ENCODE results near the gene PLAGL2.

The PLAGL2 gene

DNA sequence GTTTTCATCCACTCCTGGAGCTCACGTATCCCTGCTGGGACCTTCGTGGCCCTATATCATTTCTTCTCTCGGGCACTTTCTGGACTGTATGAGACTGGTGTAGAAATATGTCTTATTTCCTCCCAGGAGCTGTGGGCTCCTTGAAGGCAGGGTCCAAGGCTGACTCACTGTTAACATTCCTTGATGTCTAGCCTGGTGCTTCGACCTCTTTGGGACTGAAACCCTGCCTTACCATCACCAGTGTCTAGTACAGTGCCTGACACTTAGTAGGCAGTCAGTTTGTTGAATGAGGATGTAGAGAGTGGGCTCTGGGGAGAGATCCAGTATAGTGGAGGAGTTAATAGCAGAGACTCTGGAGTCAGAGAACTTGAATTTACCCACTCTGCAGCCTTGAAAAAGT is 23.7 kb upstream of the PLAGL2 start:
- DNase-seq (ENCODE audit: low spot score) = no peak

DNA sequence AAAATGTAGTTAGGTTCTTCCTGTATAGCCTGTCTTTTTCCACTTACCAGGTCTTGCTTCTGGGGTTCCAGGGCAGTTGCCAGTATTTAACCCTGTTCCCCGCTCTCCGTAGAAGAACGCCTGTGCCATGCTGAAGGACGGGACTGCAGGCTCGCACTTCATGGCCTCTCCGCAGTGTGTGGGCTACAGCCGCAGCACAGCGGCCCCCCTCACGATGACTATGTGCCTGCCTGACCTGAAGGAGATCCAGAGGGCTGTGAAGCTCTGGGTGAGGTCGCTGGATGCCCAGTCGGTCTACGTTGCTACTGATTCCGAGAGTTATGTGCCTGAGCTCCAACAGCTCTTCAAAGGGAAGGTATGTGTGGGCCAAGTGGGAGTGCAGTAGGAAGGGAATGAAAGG is 23.2 kb upstream of the PLAGL2 start:
- no peak for DNase-seq (ENCODE audit: low spot score)

DNA sequence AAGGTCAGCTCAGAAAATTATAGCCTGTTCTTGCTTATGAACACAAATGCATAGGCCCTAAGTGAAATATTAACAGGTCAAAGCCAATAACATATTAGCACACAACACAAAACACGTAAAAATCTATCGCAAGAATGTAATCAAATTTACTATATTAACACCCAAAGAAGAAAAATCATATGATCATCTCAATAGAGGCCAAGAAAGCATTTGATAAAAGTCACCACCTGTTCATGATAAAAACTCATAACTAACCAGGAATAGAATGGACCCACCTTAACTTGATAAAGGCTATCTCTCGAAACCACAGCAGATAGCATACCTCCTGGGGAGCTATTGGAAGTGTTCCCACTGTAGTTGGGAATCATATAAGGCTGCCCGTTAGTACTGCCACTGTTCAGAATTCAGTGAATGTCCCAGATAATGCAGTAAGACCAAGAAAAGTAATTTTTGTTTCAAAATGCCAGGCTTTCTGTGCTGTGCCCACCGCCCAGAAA is 21.8 kb upstream of the PLAGL2 start:
- no peak for DNase-seq (ENCODE audit: low spot score)

DNA sequence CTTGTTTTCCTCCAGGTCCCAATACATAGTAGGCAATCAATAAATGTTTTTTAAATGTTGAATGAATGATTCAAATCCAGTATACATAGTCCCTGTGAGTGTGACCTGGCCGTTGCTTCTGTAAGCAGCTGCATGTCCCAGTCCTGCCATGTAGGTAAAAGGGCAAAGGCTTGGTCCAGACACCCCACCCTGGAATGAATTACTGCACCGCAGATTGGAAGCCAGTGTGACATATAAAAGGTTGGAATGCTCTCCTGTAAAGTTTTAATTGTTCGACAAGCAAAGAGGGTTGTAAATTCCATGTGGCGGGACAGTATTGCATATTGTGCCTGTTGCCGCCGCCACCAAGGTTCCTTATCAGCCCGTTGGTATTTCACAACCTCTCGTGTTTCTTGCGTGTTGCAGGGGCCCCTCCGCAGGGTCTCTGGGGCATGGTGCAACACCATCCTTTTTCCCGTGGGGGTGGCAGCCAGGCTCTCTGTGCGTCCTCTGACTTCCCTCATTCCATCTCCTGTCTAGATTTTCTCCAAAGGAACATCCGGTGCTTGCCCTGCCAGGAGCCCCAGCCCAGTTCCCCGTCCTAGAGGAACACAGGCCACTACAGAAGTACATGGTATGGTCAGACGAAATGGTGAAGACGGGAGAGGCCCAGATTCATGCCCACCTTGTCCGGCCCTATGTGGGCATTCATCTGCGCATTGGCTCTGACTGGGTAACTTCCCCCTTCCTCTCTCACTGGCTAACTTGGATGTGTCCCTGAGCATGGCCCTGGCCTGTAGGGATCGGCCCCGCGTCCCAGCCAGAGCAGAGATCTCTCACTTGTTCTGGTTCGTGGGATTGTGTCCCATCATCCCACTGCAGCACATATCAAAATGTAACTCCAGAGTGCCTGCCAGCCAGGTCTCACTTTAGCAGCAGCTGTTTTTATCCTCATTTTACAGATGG is 20.5 kb upstream of the PLAGL2 start:
- DNase-seq (ENCODE audit: low spot score) = no peak

DNA sequence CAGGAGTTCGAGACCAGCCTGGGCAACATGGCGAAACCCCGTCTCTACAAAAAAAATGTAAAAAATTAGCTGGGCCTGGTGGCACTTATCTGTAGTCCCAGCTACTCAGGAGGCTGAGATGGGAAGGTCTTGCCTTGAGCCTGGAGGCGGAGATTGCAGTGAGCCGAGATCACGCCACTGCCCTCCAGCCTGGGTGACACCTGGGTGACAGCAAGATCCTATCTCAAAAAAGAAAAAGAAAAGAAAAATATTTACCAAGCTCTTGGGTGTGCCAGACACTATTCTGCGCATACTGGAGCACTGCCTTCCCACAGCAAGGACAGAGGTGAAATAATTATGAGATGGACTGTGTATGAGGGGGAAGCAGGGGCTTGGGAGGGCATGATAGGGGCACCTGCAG is 19.8 kb upstream of the PLAGL2 start:
- no peak for DNase-seq (ENCODE audit: low spot score)

DNA sequence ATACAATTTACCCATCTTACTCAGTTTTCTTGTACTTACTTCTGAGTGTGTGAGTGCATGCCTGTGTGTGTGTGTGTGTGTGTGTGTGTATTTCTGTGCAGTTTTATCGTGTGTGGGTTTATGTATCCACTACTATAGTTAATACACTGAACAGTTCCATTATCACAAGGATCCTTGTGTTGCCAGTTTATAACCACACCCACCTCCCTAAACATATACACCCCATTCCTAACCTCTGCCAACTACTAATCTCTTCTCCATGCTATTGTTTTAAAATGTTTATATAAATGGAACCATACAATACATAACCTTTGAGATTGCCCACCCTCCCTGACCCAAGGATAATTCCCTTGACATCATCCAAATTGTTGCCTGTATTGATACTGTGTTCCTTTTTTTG is 18.8 kb upstream of the PLAGL2 start:
- no peak for DNase-seq (ENCODE audit: low spot score)

DNA sequence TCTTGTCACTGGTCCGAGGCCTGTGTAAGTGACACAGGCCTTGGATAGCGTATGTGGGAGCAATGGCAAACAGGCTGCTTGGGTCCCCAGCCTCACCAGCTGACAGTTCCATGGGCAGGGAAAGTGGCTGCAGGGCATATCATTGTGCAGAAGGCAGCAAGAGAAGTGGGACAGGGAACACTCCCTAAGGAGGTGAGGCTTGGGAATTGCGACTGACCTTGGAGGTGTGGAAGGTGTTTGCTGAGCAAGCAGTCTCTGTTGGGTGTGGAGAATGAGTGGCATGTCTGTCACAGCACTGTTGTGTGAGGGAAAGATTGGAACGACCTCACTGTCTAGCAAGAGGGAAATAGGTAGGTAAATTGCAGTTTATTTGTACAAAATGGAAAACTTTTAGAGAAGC is 16.9 kb upstream of the PLAGL2 start:
- DNase-seq (ENCODE audit: low spot score) = no peak

DNA sequence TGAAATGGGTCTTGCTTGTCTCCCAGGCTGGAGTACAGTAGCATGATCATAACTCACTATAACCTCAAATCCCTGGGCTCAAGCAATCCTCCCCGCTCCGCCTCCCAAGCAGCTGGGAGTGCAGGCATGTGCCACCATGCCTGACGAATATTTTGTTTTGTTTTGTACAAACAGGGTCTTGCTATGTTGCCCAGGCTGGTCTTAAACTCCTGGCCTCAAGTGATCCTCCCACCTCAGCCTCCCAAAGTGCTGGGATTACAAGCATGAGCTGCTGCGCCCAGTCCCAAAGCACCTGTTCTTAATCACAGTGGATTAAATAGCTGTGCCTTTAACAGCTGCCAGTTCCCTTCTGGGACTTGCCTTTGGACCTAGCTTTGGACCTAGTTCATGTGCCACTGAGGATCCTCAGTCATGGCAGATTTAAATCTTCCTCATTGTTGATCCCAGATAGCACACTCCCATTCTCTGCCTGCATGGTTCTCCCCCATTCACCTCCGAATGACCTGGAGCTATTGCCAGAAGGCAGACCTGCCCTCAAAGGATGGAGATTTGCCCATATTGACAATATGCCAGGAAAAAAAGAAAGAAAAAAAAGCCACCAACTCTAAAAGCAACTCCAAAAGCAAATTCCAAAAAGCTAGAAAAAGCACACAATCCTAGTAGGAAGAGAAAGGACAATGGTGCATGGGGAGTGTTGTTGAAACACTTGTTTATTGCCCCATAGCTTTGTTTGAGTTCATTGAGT is 10.8 kb upstream of the PLAGL2 start:
- DNase-seq (ENCODE audit: low spot score) = no peak

DNA sequence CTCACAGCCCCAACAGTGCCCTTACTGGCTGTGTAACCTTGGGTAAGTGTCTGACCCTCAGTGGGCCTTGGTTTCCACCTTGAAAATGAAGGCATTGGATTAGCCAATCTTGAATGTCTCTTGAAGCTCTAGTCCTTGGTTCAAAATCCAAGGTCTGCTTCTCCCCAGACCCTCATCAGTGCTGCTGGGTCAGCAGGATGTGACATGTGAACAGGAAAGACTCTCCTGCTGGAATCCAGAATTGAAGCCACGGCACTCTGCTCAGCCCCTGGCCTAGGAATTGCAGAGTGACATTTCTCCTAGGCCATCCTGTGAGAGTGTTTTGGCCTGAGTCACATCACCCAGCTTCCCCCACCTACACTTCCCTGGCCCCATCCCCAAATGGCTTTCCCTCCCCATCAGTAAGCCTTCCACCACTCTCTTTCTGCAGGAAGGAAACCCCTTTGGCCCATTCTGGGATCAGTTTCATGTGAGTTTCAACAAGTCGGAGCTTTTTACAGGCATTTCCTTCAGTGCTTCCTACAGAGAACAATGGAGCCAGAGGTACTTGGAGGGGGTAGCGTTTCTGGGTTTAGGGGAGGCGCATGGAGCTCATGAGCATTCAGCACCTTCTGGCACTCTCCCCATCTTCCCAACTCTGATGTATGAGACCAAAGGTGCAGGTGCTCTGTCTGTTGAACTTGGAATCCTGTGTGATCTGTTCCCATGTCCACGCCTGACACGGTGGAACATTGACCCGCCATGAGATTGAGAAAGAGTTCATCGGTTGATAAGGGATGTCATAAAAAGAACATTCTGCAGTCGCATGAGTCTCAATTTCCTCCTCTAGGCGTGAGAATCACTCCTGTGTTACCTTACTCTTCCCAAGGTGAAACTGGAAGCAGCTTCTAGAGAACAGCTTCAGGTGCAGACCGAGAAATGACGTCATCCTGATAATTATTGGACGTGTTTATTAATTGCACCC is 8.9 kb upstream of the PLAGL2 start:
- no peak for DNase-seq (ENCODE audit: low spot score)

DNA sequence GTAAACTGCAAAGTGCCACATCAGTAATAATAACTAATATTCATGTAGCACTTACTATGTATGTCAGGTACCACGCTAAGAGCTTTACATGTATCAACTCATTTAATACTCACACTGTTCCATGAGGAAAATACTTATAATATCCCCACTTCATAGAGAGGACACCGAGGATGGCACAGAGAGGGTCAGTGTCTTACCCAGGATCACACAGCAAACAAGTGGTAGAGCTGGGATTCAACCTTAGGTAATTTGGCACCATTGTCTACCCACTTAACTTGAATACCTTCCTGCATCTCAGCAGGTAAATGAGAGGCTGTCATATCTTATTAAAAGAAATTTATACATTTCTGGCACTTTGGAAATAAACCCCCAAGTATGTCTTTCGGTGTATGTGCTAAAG is 8.2 kb upstream of the PLAGL2 start:
- no peak for DNase-seq (ENCODE audit: low spot score)

DNA sequence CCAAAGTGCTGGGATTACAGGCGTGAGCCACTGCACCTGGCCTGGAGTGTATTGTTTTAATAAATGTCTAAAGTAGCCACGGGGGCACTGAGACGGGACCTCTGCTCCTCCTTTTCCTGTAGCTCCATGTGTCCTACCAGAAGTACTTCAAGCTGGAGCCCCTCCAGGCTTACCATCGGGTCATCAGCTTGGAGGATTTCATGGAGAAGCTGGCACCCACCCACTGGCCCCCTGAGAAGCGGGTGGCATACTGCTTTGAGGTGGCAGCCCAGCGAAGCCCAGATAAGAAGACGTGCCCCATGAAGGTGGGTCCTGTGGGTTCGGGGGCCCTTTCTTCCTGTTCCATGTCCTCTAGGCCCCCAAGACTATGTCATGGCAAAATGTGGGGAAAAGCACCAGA is 7.6 kb upstream of the PLAGL2 start:
- DNase-seq (ENCODE audit: low spot score) = no peak

DNA sequence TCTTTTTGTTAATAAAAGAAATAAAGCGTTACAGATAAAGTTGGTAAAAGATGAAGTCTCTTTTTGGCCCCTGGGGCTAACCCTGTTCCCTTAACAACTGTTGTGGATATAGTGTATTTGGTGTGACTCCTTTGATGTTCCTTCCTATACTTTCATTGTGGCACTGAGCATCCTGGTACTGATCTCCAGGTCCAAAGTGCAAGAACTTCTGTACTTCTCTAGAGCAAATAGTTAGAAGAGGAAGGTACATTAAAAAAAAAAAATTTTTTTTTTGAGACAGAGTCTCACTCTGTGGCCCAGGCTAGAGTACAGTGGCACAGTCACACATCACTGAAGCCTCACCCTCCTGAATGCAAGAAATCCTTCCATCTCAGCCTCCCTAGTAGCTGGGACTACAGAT is 6.3 kb upstream of the PLAGL2 start:
- no peak for DNase-seq (ENCODE audit: low spot score)

DNA sequence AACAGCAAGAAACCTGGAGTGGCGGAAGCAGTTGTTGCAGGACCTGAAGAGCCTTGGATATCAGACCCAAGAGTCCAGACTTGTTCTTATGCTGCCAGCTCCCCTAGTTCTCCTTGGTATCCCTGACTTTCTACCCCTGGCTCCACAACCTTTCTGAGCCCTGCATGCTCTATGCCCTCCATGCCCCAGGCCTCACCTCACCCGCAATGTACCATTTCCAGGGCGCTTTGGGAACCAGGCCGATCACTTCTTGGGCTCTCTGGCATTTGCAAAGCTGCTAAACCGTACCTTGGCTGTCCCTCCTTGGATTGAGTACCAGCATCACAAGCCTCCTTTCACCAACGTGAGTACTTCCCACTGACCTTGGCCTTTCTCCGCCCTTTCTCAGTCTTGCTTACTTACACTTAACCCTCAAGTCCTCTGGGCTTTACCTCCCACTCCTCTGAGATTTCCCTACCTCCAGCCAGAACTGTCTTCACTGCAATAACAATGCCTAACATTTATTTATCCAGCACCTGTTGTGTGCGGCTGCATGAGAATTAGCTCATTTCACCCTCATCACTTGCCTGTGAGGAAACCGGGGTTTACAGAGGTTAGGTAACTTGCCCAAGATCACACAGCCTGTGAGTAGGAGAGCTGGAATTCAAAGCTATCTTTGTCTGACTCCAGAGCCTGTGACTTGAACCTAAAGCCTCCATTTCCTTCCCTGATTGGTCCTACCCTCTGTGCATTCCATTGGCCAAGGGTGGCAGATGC is 2.5 kb upstream of the PLAGL2 start:
- DNase-seq (ENCODE audit: low spot score) = no peak

DNA sequence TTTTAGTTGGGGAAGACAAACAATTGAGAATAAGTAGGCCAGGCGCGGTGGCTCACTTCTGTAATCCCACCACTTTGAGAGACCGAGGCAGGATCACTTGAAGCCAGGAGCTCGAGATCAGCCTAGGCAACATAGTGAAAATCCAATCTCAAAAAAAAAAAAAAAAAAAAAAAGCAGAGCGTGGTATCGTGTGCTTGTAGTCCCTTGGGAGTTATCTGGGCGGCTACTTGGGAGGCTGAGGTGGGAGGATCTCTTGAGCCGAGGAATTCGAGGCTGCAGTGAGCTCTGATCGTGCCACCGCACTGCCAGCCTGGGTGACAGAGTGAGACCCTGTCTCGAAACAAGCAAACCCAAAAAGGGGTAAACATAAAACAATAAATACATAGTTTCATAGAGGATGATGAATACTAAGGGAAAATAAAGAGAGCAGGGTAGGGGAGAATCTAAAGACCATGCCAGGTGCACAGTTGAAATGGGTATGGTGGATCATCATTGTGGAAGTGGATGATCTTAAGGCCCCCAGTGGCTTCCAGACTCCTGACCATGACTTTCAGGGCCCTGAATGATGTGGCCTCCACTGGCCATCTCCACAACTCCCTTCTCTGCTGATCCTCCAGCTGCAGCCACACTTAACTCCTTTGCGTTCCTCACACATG is 1.1 kb upstream of the PLAGL2 start:
- no peak for DNase-seq (ENCODE audit: low spot score)

DNA sequence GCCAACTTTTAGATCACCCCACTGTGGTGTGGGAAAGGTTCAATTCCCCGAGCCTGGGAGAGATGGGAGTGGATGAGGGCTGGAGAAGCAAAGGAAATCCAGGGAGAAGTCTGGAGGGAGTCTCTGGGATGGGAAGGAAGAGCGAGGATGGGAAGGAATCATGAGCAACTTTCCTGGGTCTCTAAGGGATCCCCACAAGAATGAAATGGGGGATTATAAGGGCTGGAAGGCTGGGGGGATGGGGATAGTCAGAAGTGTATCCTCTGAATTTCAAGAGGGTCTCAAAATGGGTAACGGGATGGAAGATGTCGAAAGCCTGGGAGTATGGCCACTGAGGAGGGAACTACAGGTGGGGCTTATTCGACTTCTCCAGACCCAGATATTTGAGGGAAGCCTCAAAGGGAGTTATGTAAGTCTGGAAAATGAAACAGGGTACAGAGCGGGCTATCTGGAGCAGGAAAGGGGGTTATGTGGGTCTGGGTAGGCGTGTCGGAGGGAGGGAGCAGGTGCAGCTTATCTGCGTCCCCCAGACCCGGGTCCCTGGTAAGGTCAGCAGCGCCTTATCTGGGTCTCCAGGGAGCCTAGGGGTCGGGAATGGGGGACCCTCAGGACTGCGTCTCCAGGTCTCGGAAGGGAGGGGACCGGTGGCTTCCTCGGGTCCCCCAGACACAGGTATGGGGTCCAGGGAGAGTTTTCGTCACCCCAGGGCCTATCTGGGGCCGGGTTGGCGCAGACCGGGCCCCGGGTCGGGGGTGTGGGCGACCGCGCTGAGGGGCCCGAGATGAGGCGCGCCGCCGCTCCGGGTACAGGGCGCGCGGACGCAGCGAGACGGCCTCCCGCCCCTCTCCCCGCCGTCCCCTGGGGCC is 550 bp downstream of the PLAGL2 start:
- DNase-seq (ENCODE audit: low spot score) = peak; percentile 24

DNA sequence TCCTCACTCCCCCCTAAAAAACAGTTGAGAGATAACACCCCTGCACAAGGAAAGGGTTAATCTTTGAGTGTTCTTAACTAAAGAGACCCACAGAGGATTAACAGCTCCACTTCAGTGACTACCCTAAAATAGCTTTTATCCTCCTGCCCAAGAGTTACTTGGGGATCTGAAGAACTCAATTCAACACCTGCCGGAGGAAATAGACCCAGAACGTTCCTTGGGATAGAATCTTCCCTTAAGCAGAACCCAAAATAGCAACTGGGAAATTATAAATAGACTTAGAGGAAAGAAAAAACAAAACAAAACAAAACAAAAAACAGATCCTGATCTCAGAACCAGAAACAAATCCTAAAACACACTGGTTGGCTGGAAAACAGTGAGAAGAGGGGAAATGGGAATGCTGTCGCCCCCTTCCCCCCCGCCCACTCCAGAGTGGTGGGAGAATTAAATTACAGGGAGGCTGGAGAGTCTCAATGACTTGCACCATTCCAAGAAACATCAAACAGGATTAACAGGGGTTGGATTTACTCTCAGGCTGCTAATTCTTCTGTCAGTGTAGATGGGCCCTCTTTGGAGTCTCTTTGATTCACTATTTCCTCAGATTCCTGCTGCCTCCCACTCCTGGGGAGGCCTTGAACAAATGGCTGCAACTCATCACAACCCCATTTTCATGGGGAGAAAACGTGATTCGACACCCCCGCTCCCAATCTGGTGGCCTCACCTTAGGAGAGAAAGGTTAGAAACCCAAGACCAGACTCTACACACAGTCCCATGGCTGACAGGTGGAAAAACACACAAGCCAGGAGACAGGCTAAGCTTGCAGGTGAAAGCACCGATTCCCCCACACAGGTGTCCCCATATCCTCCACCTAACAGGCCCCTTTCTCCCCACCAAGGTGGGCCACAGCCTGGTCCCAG is 1.4 kb downstream of the PLAGL2 start:
- no peak for DNase-seq (ENCODE audit: low spot score)

DNA sequence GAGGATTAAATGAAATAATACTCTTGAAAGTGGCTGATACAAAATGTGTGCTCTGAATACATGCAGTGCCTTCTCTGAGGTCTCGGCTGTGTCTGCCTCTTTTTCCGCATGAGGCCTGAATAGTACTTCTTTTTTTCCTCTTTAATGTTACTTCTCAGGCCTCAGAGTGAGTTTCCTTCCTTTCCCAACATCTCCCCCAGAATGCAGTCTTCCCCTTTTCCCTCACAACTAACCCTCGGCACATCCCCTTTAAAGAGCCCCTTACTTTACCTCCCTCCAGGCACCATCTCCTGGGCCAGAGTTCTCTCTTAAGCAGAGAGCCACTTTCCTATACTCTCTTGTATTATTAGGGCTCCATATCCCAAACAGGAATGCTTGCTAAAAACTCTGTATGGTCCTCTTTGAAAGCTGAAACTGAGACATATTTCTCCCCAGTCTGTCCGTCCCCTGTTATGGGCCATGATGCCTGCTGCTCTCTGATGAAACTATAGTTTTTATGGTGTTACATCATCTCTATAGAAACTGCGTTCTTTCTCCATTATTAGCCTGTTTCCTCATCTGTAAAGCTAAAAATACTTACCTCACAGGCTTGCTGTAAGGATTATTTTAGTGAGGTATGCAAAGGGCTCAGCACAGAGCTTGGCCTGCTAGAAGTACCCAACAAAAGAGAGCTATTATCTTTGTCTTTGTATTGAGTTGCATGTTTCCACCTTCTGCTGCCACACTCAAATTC is 2.3 kb downstream of the PLAGL2 start:
- peak; percentile 22 for DNase-seq (ENCODE audit: low spot score)

Data from hepatic stellate cell (primary cell).